GM12892 (cell line): Measurements from ENCODE around the gene SF3B6.
"Not testable (repeated sequence)": the region's sequence is repeated elsewhere in the genome, so short reads cannot be mapped to it uniquely, and the experiment has no call there.

ENCODE experiments used
- POLR2A ChIP-seq: IDR thresholded peaks from 2 replicates; pipeline ENCODE4 v1.6.1; 2011; ENCODE audit warnings: low read depth, low read length, control low read depth
- POLR2AphosphoS5 ChIP-seq: IDR thresholded peaks from 2 replicates; pipeline ENCODE4 v1.6.1; 2011; ENCODE audit warnings: low read depth, low read length, control low read depth
- TAF1 ChIP-seq: IDR thresholded peaks from 2 replicates; pipeline ENCODE4 v1.6.1; 2011; ENCODE audit warnings: low read depth, mild to moderate bottlenecking, control low read depth, low read length, borderline replicate concordance

- TF ChIP-seq POLR2AphosphoS5, TAF1, POLR2A: not testable (repeated sequence)
Observed at GRCh38 chr2:24043133-24043532, 33.0 kb downstream of the SF3B6 start.
